ENCODE measurements around the gene P4HA3.

P4HA3 gene

GRCh38 chr11:74262725-74263124 lies 48.7 kb downstream of the P4HA3 start:
- no peak for DNase-seq (ENCODE audit: low read depth)

GRCh38 chr11:74257959-74258553 lies 53.4 kb downstream of the P4HA3 start:
- no peak for DNase-seq (ENCODE audit: low read depth)

GRCh38 chr11:74256378-74257133 lies 54.9 kb downstream of the P4HA3 start:
- DNase-seq (ENCODE audit: low read depth): no peak

- DNase-seq (ENCODE audit: low read depth): peak; percentile 22
Measured at GRCh38 chr11:74255741-74256375, 55.6 kb downstream of the P4HA3 start.

GRCh38 chr11:74253361-74253760 lies 58.1 kb downstream of the P4HA3 start:
- no peak for DNase-seq (ENCODE audit: low read depth)

- no peak for DNase-seq (ENCODE audit: low read depth)
Measured at GRCh38 chr11:74249496-74249895, 61.9 kb downstream of the P4HA3 start.

- no peak for DNase-seq (ENCODE audit: low read depth)
Measured at GRCh38 chr11:74248469-74248868, 63.0 kb downstream of the P4HA3 start.

- no peak for DNase-seq (ENCODE audit: low read depth)
Measured at GRCh38 chr11:74238243-74238642, 73.2 kb downstream of the P4HA3 start.

- no peak for DNase-seq (ENCODE audit: low read depth)
Measured at GRCh38 chr11:74237541-74237940, 73.9 kb downstream of the P4HA3 start.

- DNase-seq (ENCODE audit: low read depth): no peak
Measured at GRCh38 chr11:74235121-74235520, 76.3 kb downstream of the P4HA3 start.

- DNase-seq (ENCODE audit: low read depth): no peak
Measured at GRCh38 chr11:74233683-74234082, 77.8 kb downstream of the P4HA3 start.

- DNase-seq (ENCODE audit: low read depth): no peak
Measured at GRCh38 chr11:74232311-74232950, 79.0 kb downstream of the P4HA3 start.

GRCh38 chr11:74226907-74227306 lies 84.5 kb downstream of the P4HA3 start:
- no peak for DNase-seq (ENCODE audit: low read depth)

- DNase-seq (ENCODE audit: low read depth): no peak
Measured at GRCh38 chr11:74225565-74225964, 85.9 kb downstream of the P4HA3 start.

- DNase-seq (ENCODE audit: low read depth): no peak
Measured at GRCh38 chr11:74221816-74222215, 89.6 kb downstream of the P4HA3 start.

- no peak for DNase-seq (ENCODE audit: low read depth)
Measured at GRCh38 chr11:74220376-74220775, 91.1 kb downstream of the P4HA3 start.
